DMS153 treated with DMSO at 0.1 percent for 48 hours (cell line): ENCODE data around the gene C11orf16.
A peak's percentile ranks its signal among the peaks of the same experiment; 100 is the strongest.
"Not testable (repeated sequence)": the region's sequence is repeated elsewhere in the genome, so short reads cannot be mapped to it uniquely, and the experiment has no call there.

Experiments used
- DNase-seq: peaks from one replicate; lab custom pipeline; 2025; ENCODE audit not compliant: unreplicated experiment; lab: John Stamatoyannopoulos, UW

C11orf16 gene, protein sequence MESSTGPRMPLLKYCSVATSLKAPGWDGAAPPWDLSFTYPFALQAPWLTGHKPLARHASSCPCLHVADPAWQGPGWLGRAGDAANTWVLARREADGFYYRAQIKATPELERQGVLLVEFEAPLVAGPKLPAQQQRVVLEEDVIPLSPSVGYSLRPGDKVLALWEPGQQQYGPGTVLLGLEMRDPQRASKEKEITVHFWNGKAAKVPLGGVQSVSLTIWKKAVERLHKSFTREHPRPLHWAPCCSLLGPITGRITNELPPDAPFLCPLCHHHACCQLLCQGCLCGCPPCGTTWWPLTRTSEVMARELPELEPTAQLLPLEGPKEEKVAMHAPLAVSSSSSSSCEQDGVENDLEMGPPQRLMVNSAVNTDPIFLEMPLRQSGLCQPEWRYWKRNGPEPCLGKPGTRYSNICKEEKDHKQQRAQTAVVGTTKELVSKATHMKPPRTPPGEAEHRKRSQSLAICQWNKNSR

DNA sequence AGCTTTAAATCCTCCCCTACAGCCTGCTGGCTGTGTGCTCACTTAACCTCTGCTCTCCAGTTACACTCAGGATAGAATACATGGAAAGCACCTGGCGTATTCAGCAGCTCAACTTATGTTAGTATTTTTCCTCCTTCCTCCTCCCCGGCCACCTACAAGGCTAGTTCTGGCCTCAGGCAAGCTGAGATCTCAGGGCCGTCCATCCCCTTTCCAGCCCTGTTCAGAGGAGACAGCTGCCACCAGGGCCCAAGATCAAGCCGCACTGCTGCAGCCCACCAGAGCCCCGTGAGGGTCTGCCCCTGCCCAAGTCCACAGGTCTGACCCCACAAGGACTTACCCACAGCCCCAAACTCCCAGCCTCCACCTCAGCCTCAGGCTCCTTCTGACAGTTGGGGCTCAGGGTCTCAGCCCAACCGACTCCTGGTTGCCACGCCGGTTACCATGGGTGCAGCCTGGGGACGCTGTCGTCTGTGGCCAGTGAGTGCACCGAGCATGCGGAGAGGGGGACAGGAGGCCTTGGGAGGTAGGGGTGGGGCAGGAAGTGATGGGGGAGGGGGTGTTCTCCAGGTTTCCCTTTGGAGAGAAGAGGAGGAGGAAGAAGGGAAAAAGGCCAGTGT is at the start of gene C11orf16:
C11orf16 (minus strand) TSS at position 384 of the 617 bp plus-strand sequence. CDS start 639 bp downstream, outside the sequence.
- peak; percentile 63 for DNase-seq

DNA sequence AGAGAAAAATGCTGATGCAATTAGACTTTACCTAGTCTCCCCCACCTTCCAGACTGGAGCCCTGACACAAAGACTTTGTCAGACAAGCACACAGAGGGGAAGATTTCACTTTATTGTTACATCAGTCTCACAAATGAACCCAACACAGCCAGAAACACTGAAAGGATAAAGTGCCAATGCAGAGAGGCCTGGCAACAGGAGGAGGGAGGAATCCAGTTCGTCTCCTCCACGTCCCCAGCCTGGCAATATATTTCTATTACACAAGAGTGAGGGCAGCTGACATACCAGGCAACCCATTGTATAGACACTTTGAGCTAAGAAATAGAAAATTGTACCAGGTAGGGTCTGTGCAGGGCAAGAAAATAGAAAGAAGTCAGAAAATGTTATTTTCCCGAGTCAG is 47.7 kb upstream of the C11orf16 start:
- DNase-seq, result no peak

DNA sequence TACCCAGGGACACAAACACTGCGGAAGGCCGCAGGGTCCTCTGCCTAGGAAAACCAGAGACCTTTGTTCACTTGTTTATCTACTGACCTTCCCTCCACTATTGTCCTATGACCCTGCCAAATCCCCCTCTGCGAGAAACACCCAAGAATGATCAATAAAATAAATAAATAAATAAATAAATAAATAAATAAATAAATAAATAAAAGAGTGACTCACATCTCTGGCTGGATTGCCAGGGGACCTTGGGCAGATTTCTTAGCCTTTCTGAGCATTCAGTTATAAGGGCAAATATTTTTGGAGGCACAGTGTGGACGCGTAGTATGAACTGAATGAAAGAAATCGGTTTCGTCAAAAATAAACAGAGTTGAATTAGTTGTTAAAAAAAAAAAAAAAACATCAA is 46.6 kb upstream of the C11orf16 start:
- DNase-seq, result not testable (repeated sequence)

DNA sequence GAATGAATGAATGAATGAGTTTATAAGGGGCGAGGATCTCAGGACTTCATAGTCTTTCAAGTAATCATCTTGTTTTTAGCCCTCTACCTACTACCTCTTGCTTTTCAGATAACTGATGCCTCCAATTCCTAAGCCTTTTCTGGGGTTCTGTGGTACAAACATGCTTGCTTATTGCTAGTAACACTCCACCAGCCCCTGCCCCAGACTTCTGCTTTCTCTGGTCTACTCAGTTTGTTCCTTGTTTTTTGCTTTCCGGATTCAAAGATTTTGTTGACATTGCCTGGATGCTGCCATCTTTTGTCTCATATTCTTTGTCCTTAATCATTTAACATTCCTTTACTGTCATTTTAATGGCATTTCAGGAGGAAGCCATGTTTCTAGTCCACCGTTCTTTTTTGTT is 40.4 kb upstream of the C11orf16 start:
- DNase-seq, result no peak

DNA sequence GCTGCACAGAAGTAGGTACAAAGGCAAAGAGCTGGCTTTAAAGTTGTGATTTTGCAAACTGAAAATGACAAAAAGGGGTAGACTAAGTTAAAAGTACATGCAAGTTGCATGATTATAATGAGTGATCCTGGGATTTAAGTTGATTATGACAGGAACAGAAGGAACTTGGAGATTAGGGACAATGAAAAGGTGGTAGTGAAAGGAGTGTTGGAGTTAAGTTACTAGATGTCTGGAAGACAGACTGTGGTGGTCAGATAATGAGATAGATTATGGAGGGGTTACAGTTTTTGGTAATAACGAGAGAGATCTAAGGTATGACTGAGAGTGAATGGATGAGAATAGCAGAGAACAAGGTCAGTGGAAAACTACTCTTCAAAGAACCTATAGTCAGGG is 39.2 kb upstream of the C11orf16 start:
- no peak for DNase-seq

DNA sequence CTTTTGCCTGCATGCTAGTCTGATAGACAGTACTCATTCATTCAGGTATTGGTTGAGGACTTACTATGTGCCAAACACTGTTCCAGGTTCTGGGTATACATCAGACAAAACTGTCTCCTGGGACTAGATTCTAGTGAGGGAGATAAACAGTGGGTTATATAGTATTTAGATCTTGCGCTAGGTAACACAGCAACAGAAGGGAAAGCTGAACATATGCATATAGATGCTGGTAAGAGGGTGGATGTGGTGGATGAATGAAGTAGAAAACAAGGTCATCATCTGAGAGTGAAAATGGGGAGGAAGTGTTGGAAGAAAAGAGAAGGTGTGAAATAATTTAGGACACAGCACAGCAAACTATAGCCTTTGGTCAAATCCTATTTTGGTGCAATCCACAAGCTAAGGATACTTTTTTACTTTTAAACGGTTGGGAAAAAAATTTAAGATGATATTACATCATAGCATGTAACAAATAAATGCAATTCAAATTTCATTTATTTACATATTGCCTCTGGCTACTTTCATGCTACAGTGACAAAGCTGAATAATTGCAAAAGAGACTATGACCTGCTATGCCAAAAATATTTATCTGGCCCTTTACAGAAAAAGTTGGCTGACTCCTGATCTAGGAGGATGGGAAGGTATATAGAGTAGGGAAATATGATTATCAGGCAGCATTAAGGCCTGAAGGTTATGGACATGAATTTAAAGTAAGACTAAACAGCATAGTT is 38.6 kb upstream of the C11orf16 start:
- no peak for DNase-seq

DNA sequence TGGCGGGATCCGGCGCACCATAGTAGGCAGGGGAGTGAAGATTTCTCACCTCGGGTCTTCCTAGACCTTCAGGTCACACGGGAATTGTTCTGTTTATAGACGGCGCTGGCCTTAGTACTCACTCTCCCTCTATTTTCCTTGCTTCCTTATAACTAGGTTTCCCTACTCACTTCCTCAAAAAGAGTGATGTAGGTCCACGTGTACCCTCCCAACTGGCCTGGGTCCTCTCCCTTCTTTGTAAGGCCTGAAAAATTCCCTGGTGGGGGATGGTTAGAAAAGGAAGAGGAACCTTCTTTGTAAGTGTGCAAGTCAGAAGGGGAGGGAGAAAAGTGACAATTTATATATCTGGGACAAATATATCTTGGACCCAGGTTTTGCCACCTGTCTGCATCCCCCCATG is 34.4 kb upstream of the C11orf16 start:
- DNase-seq, result no peak

DNA sequence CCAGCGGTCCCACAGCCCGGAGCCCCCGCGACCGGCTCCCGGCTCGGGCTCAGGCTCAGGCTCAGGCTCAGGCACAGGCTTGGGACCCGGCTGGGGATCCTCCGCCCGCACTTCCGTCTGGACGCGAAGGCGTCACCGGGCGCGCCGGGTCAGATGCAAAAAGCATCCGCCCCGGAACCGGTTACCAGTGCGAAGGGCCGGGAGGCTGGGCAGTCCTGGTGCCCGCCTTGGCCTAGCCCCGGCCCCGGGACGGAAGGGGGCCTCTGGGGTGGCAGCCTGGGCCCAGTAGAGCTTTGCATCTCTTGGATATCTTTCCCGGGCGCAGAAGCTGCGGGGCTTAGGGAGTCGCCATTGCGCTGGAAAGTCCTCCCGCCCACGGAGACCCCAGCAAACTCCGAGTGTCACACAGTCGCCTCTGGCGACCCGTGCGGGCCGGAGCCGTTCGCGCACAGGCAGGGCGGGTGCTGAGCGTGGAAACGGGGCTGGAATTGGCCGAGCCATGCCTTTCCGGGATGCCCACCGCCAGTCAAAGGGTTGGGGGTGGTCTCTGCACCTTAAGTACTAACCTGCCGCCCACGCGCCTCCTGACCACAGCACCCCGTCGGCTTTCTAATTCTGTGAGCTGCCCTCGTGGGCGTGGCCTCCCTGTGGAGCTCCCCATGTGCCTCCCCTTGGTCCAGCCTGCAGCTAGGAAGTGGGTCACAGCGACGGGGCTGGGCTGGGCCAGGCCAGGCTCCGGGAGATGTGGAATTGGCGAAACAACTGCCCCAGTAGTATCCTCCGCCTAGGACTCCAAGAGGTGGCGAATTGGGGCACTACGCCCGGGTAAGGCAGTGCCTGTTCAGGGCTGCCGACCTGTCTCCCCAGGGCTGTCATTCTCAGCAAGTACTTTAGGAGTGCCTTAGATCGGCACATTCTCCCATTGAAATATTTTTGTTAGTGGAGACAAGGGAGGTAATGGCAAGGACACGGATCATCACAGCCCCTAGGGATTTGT is 31.9 kb upstream of the C11orf16 start, which contains the start of gene TMEM9B:
TMEM9B (minus strand) TSS at position 119 of the 997 bp plus-strand sequence. CDS start 129 bp downstream, outside the sequence.
- DNase-seq, result peak; percentile 65

DNA sequence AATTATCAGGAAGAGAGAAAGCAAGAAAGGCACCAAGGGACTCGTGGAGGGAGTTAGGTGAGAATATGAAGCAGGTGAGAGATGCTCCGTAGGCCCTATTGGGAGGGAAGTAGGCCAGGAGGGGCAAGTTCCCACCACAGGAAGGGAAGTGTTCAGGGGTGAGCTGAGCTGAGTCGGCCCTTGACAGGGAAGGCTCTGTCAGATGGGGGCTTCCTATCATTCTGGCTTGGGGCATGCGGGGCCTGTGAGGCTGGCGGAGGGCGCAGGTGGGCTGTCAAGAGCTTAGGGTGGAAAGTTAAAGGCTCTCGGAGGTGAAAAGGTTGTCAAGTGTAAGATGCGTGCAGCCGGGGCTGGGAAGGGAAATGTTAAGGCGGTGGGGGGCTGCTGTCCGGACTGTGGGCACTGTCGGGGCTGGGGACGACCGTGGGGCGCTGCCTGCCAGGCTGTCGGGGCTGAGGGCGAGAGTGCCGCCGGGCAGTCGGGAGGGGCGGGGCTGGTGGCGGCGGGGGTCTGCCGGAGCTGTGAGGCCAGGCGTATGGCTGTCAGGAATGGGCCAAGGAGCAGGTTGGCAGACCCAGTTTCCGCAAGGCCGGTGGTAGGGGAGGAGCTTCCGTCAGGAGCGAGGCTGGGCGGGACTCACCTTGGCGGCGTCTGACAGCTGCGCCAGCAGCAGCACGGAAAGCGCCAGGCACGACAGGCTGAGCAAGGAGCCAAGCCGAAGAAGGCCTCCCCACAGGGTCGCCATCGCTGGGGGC is 31.0 kb upstream of the C11orf16 start:
- peak; percentile 65 for DNase-seq

DNA sequence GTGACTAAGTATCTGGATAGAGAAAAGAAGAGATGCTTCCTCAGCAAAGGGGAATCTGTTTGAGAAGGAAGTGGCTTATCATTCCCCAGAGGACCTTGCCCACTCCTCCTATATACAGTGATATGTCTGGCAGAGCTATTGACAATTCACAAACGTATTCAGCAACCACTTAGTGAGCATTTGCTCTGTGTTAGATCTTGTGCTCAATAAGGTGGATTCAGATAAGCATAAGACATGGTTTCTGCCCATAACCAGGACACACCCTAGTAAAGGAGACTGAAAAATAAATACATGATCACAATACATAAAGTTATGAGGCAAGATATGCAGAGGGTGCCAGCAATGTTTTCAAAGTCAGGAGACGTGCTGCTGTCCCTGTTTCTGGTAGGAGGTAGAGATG is 30.1 kb upstream of the C11orf16 start:
- DNase-seq, result no peak

DNA sequence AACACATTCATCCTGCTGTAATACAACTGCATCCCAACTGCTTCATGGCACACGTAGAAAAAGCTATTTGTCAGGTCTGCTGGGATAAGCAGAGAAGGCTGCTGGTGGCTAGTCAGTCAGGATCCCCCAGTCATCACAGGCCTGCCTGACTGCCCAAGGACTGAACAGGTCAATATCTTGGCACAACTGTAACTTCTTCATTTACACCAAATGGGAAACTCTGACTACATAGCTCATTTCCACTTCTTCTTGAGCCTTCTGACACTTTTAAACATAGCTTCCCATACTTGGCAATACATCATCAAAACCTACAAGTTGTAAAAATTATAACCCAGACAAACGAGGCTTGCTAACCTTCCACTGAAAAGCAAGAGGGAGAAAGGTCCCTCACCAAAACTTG is 28.7 kb upstream of the C11orf16 start:
- DNase-seq, result no peak

DNA sequence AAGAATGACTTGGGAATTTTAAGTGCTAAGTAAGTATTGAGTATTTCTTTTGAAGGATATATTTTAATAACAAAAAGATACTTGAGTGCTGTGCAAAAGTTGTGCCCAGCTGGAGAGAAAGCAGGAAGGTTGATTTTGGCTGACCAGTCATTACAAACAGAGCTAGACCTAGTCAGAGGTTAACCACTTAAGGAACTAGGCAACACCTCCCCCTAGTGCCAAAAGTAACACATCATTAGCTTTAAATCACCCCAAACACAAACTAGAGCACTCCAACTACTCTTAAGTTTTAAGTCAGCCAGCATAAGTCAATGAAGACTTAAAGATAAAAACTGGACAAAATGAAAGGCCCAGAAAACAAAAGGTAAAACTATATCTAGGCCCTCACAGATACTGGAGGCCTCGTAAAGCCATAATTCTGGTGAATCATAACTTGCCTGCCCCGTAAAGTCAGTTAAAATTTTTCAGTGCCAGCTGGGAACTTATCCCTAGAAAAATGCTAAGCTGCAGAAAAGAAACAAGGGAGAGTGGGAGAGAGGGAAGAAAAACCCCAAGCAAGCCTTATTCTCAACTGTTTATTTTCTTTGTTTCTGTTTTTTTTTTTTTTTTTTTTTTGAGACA is 26.9 kb upstream of the C11orf16 start:
- DNase-seq, result peak; percentile 47

DNA sequence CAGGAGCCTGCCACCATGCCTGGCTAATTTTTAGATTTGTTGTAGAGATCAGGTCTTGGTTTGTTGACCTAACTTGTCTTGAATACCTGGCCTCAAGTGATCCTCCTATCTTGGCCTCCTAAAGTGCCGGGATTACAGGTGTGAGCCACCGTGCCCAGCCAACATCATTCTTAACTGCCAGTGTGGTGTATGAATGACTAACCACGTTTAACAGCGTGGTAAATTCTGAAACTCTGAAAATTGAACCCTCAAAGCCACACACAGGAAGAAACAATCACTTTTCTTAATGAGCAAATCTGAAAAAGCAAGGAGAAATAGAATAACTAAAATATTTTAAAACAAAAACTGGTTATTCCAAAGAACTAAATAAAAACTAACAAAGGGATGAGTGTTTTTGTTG is 24.1 kb upstream of the C11orf16 start:
- no peak for DNase-seq

DNA sequence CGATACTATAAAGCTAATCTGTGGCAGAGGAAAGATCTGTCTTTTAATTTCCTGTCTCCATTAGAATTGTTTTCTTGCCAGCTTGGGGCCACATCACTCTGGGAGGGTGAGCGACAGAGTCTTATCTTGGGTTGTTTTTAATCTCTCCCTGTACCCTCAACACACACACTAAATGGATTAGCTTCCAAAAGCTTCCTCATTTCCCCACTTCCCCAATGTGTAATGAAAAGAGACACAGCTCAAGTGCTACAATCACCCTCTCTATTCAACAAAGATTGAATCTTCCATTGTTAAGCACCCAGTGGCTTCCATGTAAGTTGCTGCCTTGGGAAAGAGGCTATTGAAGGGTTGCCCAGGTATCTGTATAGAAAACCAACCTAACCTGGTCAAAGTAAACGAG is 16.1 kb upstream of the C11orf16 start:
- no peak for DNase-seq

DNA sequence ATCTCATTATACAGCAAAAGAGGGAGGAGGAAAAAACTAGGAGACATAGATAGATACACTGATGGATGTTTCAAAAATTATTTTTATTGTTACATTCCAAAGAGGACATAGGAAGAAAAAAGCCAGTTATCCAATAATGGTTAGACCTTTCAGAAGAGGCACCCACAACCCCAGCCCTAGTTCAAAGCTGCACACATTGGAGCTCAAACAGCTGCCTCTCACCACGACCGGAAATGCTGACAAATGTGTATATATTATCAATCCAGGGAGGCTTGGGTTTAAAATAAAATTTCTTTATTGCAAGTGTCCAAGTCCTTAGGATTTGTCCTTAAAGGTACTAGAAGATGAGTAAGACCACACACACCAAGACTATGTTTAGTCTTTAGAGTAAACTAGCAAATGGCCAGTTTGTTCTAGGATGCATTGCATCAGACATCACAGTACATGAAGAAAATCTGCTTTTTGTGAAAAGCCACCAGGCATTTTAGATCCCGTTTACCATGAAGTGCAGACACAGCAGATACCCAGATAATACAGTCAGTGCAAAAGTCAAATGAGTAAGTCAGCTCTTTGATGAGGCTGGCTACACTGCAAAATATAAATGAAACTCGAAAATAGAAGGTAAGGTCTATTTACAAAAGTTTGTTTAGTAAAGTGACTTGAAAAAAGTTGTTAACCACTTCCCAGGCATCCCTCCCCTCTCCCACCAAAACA is 14.6 kb upstream of the C11orf16 start:
- no peak for DNase-seq

DNA sequence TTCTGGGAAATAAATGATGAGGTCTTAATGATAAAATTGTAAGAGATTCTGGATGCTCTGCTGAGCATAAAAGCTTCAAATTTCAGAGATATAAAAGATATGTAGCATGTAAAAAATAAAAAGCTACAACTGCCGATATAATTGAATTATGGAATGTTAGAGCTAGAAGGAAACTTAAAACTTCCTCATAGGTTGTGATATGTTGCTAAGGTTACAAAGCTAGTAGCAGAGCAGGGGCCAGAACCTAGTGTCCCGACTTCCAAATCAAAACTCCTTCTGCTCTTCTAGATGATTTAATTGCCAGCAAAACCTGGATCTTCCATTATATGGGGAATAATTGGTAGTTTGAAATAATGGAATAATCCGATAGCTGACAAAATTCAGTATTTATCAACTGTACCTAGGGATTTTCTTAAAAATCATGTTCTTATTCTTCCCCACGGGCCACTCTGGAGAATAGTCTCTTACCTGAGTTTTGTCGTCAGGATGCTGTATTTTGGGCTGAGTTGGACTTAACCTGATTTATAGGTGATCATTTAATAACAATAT is 9.8 kb upstream of the C11orf16 start, which contains the start of gene ASCL3:
ASCL3 (minus strand) TSS at position 499 of the 549 bp plus-strand sequence. CDS start 4,855 bp downstream, outside the sequence.
- DNase-seq, result no peak

DNA sequence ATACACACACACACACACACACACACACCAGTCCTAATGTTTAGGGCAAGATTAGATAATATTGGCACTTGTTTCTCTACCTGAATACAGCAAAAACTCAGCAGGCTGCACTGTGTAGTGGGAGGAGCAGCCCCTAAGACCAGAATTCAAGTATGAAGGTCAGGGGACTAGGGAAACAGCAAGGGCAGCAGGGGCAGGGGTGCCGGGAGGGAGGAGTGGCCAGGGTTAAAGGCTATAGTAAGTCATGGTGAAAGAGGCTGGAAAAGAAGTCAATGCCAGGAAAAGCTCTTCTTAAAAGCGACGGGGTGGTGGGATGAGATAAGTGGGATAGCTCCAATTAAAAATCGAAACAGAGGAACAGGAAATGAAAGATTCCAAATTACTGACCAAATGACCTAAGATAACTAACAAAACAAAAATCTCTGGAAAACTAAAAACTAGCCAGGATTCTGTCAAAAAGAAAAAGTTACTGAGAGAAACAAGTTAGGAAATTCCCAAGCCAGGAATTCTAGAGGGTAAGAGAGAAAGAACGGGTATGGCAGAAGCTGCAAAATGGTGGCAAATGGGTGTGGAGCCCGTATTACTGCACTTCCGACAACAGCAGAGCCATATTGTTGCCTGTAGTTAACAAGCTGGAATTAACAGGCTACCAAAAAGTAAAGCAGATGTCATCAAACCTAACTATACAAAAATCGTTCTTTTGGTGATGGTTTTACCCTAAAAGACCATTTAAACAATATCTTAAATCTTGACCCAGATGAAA is 8.8 kb upstream of the C11orf16 start:
- no peak for DNase-seq
